Measurements from ENCODE around the gene RAB3C.

RAB3C gene

DNA sequence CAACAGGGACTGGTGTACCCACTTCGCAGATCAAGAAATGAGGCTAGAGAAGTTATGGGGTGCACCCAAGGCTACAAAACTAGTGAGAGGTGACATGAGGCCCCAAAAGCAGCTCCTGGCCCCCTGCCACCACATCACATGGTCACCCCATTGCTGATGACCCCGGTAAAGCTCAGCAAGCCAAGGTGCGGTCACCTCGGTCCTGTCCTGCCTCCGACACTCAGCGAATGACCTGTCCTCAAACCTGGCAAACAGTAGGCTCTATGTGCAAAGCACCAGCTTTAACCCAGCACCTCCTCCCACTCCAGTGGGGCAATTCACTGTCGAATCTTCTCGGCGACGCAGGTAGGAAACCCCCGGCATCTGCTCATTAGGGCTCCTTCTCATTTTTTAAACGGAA lies 307.4 kb downstream of the RAB3C start:
- TF ChIP-seq, protein P1, sequence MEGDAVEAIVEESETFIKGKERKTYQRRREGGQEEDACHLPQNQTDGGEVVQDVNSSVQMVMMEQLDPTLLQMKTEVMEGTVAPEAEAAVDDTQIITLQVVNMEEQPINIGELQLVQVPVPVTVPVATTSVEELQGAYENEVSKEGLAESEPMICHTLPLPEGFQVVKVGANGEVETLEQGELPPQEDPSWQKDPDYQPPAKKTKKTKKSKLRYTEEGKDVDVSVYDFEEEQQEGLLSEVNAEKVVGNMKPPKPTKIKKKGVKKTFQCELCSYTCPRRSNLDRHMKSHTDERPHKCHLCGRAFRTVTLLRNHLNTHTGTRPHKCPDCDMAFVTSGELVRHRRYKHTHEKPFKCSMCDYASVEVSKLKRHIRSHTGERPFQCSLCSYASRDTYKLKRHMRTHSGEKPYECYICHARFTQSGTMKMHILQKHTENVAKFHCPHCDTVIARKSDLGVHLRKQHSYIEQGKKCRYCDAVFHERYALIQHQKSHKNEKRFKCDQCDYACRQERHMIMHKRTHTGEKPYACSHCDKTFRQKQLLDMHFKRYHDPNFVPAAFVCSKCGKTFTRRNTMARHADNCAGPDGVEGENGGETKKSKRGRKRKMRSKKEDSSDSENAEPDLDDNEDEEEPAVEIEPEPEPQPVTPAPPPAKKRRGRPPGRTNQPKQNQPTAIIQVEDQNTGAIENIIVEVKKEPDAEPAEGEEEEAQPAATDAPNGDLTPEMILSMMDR (IDR thresholded peaks at IDR 0.05; ENCODE audit: low read depth, low read length), result no peak
- H3K4me3 ChIP-seq (ENCODE audit: low read depth, low read length), result no peak overlapping the region
- no peak for DNase-seq (ENCODE audit: low read depth, low spot score)
- in situ Hi-C loops (cut with HindIII; ENCODE audit: low sequenced_read_pairs), result no loop called here

DNA sequence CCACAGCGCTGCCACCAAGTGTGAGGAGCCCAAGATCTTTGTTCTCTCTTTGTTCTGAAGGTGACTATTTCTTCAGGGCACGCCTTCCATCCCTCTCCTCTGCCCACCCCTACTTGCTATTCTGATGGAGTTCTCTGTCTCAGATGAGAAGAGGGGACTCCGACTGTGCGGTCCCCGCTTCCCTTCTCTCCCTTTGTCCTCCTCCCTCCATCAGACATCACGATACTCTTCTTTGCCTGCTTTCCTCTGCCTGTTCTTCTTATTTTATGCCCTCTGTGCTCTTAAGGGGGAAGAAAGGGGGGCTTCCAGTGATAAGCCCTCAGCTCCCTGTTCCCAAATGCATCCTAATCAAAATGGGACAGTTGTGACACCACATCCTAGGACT lies 307.8 kb downstream of the RAB3C start:
- H3K4me3 ChIP-seq (ENCODE audit: low read depth, low read length), result no peak overlapping the region
- TF ChIP-seq, protein P1 (IDR thresholded peaks at IDR 0.05; ENCODE audit: low read depth, low read length), result no peak
- in situ Hi-C loops (cut with HindIII; ENCODE audit: low sequenced_read_pairs), result no loop called here
- DNase-seq (ENCODE audit: low read depth, low spot score), result no peak

DNA sequence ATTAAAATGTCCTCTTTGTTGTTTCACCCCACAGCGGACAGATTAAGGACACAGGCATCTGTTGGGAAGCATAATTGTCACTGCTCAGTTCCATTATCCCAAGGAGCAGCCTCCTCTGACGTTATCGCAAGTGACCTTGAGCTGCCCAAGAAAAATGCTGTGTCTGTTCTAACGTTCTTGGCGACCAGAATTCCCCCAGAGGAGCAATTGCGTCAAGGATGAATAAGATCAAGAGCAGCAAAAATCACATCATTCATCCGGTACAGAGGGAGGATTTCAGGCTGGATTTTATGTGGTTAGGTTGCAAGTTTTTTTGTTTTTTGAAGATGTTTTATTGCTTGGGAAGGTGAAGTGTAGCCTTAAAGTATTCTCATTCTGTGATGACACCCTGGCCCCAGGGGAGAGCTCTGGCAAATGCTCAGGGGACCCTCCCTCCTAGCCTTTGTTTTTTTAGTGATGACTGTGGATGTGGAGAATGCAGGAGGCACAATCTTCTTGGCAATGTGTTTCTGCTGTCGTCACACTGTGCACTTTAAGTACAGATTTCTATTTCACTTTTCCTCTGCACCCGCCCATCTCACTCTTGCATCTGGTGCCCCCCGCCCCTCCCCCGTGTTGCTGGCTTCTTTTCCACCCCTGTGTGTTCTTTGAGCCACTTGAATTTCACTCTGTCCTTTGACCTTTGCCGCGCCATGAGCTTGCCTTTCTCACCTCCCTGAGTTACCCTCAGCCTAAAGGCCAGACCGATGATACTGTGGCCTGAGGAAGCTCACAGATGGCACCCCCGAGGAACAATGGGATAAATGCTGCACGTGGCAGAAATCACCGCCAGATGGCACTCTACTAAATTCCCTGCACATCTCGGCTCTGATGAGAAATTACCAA lies 308.5 kb downstream of the RAB3C start:
- peak; percentile 94 for DNase-seq (ENCODE audit: low read depth, low spot score)
- peak overlapping the region; percentile 37 for H3K4me3 ChIP-seq (ENCODE audit: low read depth, low read length)
- TF ChIP-seq, protein P1 (IDR thresholded peaks at IDR 0.05; ENCODE audit: low read depth, low read length), result peak; percentile 74
- in situ Hi-C loops (cut with HindIII; ENCODE audit: low sequenced_read_pairs), result no loop called here

DNA sequence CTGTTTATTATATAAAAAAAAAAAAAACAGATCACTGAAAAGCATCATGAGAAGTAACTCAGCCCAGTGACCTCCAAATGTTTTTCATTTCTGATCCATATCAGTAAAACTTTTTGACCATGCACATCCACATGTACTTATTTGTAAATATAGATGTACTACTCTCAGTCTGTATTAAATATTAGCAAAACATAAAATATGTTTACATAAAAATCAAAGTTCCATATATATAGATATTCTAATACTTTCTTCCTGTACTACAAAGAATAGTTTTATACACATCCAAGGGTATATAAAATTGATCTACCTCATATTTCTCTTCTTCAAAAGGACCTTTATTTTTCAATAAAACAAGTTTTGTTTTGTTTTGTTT lies 309.1 kb downstream of the RAB3C start:
- no peak for DNase-seq (ENCODE audit: low read depth, low spot score)
- in situ Hi-C loops (cut with HindIII; ENCODE audit: low sequenced_read_pairs), result no loop called here
- TF ChIP-seq, protein P1 (IDR thresholded peaks at IDR 0.05; ENCODE audit: low read depth, low read length), result no peak
- H3K4me3 ChIP-seq (ENCODE audit: low read depth, low read length), result no peak overlapping the region

DNA sequence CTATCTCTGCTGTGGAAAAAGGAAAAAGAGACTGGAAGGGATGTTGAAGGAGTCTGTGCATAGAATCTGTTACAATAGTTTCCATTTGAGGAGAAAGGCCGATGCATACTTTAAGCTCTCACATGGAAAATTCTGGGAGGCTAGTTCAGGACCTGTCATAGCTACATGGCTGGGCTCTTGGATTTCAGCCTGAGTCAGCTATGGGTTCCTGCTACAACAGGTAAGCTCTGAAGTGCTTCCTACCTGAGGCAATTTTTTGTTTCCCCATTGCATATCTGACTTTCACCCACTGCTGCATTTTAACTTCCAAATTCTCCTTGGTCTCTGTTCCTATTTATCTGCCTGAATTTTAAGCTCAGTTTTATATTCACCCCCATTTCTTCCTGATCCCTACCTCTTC lies 310.7 kb downstream of the RAB3C start:
- no peak for DNase-seq (ENCODE audit: low read depth, low spot score)
- no peak overlapping the region for H3K4me3 ChIP-seq (ENCODE audit: low read depth, low read length)
- in situ Hi-C loops (cut with HindIII; ENCODE audit: low sequenced_read_pairs), result no loop called here
- TF ChIP-seq, protein P1 (IDR thresholded peaks at IDR 0.05; ENCODE audit: low read depth, low read length), result no peak

DNA sequence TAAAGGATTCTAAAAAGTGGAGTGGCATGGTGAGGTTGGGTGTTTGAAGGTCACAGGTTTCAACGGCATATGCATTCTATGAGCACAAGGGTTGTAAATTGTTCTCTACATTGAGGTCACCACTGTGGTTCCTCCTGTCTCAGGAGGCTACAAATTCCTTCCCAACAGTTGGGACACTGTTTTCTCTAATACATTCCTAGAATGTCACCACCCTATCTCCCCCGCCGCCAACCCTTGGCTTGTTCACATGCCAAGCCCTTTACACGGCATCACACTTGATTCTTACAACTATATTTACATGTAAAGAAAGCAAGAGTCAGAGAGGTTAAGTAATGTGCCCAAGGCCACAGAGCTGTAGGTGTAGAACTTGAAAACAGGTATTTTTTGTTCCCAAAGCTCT lies 315.1 kb downstream of the RAB3C start:
- no peak overlapping the region for H3K4me3 ChIP-seq (ENCODE audit: low read depth, low read length)
- no peak for DNase-seq (ENCODE audit: low read depth, low spot score)
- TF ChIP-seq, protein P1 (IDR thresholded peaks at IDR 0.05; ENCODE audit: low read depth, low read length), result no peak
- in situ Hi-C loops (cut with HindIII; ENCODE audit: low sequenced_read_pairs), result no loop called here
